GM18508 (cell line): ENCODE results near the gene LMCD1.
A peak's percentile ranks its signal among the peaks of the same experiment; 100 is the strongest.
"Not testable (repeated sequence)": the region's sequence is repeated elsewhere in the genome, so short reads cannot be mapped to it uniquely, and the experiment has no call there.

Experiments
- ATAC-seq: cut with Tn5 transposase; IDR thresholded peaks from one replicate; pipeline ENCODE4 v1.9.1; 2021; ENCODE audit warnings: moderate number of reproducible peaks; ENCODE audit not compliant: insufficient read depth, unreplicated experiment

The LMCD1 gene

DNA sequence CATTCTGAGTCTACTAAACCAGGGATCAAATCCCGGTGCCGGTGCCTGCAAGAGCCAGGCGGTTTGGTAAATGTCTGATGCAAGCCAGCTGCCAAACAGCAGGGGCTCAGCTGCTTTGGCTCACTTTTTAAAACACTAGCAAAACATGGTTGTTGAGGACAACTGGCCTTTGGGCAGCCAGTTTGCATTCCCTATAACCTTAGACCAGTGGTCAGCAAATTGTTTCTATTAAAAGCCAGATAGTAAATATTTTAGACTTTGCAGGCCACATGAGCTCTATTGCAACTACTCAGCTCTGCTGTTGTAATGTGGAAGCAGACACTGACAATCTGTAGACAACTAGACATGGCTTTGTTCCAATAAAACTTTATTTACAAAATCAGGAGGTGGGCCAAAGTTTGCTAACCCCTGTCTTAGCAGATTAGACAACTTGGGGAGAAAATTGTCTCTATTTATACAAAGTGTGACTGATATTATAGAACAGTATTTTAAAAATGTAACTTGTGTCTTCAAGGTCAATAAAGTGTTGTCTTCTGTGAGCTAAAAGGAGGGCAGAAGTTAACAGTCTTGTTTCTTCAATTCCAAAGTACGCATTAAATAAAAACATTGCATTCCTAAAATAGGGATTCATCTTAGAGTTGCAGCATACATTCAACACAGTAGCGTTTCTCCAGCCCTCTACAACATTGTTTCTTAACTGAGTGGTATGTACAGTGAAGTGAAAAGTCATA is 75.4 kb downstream of the LMCD1 start:
- ATAC-seq: no peak

DNA sequence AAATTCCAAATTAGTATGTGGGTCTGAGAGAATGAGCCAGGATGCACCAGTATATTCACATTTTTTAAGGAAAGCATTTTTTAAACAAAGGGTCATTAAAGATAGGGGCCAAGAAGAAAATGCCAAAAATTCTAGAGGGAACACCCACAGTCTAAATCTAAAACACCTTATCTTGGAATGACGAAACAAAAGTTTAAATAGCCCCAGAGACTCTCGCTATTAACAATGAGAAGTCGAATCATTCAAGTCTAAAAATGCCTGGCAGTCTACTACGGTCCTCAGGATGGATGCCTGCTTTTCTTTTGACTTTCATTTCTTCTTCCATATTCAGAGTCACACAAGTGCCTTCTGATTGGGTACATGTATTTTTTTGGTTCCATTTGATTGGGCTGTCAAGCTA is 76.7 kb downstream of the LMCD1 start:
- ATAC-seq: no peak

DNA sequence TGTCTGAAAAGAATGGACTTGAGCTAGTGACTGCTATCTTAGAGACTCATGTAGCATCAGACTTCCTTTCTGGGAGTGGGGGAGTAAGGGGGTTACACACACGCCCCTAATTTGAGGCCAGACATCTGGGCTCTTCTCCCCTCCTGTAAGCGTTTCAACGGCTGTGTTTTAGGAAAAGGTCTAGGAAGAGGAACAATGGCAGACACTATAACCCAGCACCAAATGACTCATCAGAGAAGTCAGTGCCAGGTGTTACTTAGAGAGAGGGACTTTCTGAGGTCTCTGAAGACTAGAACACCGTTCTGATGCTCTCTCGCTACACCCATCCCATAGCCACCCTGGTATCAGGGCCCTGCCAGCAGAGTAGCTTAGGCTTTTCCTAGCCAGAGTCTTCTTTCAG is 77.5 kb downstream of the LMCD1 start:
- peak; percentile 98 for ATAC-seq

DNA sequence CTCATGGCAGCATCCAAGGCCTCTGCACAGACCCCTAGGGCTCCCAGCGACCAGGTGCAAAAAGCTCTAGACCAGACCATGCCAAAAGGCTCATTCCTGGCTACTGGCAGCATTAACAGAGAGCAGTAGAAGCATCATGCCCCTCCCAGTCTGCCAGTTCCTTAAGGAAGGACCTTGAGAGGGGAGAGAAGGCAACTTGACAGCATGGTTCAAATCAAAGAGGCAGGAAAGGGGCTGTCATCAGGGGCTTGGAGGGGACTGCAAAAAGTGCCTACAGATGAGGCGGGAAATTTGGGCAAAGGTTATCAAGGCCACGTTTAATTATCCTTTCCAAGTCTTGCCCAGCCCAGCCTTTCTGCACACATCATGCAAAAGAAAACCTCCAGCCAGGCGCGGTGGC is 78.3 kb downstream of the LMCD1 start:
- no peak for ATAC-seq

DNA sequence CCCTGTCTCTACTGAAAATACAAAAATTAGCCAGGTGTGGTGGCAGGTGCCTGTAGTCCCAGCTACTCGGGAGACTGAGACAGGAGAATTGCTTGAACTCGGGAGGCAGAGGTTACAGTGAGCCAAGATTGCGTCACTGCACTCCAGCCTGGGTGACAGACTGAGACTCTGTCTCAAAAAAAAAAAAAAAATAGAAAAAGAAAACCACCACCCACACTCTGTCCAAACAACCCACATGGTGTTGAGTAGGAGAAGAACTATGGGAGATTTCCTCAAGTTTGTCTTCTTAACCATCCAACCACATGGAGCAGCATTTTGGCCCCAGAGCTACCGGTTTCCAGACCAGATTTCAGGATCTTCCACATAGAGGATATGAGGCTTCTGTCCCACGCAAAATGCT is 78.8 kb downstream of the LMCD1 start:
- not testable (repeated sequence) for ATAC-seq

DNA sequence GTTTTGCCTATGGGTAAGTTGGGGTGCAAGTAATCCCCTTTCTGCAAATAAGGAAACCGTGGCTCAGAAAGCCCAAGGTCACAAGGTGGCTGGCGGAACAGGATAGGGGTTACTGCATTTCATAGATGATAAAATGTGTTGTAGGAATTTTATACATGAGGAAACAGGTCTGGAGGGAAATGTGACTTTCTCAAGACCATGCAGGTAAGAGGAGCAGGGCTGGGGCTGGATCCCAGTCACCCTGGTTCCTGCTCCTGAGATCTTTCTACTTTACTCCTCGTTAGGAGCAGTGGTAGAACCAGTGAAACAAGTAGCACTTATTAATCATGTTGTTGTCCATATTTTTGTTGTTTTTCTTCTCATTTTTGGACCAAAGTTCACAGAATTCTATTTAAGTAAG is 79.8 kb downstream of the LMCD1 start:
- no peak for ATAC-seq

DNA sequence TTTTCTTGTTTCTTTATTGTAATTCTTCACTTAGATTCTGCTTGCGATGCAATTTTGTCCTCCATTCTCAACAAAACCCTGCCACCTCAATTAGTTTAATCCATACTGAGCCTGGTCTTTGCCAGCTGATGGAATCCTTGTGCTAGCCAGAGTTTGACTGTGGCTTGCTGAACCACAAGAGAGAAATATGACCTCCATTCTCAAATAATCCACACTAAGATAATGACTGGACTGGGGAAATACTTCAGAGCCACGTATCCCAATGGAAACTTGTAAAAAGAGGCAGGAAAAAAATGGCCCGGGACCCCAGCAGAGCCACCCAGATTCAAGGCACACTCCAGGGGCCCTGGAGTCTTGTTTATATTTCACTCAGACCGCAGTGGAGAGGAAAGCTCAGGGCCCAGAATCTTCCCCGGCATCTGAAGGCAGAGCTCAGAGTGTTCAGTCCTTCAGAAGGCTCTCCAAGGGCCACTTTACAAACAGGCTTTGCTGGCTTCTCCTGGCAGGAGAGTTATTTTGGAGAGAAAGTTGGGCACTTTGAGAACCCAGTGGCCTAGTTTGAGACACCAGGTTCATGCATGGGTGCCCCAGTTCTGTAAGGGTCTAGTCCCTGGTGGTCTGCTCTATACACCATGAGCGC is 80.3 kb downstream of the LMCD1 start:
- no peak for ATAC-seq

DNA sequence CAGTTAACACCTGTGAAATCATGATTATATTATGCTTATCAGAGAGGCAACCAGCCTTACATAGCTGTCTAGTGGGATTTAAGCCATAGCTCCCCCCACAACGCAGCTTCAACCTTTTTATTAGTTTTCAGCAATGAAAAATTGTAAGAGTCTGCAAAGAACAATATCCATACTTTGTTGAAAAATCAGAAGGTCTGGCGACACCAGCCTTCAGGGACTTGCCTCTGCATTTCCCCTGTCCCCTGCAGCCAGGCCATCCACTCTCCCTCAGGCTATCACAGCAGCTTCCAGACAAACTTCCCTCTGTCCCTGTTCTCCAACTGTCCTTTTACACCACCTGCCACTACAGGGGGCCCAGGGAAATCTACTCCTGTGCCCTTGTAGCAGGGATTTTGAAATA is 83.0 kb downstream of the LMCD1 start:
- no peak for ATAC-seq

DNA sequence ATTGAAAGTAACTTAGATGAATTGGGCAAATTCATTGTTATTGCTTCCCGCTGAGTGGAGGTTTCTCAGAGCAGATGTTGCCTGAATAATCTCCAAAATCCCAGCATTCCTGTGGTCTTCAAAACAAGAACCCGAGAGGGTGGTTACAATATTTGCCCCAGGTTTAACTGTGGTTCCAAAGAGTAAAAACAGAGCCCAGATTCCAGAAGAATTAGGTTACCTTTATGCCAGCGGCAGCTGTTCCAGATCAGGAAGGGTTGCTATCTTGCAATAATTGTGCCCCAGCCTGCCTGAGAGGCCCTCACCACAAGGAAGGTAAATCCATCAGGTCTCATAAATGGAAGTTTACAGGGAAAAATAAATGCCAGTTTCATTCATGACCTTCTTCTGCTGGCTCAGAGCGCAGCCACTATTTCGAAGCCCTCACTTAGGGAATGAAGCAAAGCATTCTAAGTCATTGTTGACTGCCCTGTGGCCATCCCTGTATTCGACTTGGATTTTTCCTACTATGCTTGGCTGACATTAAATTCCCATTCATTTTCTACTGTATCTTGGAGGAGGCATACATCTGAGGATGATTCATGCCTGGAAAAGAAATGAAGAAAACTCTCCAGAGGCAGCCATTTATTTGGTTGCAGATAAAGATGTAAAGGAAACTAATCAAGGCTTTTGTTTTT is 88.4 kb downstream of the LMCD1 start:
- ATAC-seq: no peak

DNA sequence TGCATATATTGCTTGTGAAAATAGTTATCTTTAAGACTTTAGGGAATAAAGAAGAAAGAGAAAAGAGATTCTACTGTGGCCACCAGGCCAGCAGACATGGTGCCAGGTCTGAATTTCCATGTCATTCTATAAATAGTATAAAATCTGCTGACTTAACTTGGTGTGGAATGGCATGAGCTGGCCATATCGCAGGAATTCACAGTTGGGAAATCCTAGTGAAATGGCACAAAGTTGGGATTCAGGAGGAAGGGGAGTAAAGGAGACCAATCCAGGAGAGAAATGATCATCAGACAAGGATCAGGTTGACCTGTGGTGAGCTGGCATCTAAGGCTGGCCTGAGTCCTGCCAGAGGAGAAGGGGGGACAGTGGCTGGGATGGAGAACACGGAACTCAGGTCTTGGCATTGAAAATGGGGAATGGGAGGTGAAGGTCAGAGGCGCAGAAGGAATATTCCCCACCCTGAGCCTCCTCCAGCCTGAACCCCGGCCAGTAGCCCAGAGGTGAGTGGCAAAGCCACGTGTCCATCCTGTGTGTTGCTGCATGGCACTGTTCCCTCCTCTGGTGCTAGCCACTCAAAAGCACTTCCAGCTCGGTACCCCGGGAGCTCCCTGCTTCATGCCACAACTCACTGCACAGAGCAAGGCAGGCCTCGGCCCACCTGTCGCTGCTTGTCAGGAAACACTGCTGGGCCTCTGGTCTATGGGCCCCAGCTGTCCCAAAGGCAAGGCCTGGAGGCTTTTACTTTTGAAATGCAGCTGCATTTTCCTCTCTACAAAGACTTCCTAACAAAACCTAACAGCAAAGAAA is 91.6 kb downstream of the LMCD1 start:
- no peak for ATAC-seq

DNA sequence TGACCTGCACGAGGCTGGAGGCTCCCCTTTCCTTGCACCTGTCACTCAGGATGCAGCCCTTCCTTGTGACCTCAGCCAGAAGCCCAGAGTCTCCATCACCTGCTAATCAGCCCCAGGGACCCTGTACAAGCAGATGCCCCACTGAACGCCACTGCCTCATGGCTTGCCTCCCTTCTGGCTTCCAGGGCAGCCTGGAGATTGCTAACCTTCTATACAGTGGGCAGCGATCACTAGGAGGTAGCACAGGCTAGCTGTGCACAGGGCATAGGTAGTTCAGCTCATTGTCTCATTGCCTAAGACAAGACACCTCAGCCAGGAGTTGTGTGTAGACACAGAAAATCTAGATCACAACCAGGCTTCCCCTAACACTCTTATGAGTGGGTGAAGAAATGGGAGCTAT is 93.6 kb downstream of the LMCD1 start:
- no peak for ATAC-seq

DNA sequence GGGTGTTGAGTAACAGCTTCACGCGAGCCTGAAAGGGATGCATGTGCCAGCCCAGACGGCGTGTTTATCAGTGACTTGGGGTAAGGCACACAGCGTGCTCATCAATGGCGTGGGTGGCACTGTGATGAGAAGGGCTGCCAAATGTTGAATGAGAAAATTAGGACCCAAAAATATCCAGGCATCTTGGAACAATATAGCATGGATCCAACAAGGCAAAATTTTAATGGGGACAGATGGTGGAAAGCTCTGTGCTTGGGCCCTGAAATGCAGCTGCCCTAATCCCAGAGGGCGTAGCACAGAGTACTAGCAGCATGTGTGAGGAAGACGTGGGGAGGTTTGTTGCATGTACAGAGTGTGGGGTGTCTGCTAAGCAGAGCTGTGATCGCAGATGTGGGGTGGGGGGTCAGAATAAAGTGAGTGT is 94.1 kb downstream of the LMCD1 start:
- ATAC-seq: no peak

DNA sequence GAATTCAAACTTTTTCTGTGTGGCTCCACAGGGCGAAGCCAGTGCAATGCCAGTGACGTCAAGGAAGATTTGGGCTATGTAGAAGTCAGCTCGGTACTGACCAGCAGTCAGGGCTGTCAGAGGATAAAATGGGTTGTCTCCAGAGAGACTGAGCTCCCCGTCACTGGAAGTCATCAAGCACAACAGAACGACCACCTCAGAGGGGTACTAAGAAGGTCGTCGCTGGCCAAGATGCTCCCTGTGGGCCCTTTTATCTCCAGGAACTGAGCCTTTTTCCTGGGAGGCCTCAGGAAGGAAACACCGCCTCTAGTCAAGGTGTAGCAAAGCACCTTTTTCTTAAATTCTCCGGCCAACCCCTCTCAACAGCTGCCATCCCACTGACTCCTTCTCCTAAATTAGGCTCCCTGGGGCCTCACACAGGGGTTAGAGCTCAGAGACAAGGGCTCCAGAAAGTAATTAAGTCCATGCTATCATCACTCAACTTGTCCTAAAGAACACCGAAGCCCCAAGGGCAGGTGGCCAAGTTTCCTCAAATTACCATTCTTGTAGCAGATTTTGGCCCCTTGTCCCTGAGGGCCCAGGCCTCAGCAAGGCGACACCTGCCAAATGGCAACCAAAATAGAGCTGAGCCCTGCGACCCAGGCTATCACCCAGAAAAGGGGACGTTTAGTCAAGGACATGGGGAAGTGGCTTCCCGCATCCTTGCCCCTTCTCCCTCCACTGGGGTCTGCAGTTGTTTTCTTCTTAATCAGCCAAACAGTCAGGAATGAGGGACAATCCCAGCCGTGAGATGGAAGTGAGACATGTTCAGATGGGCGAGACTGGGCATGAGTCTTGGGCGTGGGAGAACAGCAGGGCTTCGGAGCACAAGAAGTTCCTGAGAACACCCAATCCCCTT is 94.9 kb downstream of the LMCD1 start:
- ATAC-seq: no peak

DNA sequence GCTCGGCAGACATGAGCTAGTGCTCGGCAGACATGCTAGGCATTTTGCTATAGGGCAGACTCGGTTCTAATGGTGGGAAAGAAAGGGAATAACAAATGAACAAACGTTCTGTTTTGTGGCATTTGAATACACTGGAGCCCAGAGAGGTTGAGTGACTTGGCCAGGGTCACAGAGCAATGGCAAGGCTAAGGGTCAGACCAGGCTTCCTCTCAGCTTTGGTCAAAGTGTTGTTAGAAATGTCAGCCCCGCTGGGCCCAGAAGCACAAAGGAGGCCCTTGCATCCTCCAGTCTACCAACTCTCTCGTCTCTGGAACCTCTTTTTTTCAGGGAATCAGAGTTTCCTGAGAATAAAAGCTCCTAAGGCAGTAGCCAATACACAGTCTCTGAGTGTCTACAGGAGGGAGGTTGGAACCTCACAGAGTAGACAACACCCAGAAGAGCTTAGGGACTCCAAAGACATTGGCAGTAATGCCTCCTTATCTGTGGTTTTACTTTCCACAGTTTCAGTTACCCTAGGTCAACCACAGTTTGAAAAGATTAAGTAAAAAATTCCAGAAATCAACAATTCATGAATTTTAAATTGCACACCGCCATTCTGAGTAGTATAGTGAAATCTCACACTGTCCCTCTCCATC is 95.7 kb downstream of the LMCD1 start:
- no peak for ATAC-seq

DNA sequence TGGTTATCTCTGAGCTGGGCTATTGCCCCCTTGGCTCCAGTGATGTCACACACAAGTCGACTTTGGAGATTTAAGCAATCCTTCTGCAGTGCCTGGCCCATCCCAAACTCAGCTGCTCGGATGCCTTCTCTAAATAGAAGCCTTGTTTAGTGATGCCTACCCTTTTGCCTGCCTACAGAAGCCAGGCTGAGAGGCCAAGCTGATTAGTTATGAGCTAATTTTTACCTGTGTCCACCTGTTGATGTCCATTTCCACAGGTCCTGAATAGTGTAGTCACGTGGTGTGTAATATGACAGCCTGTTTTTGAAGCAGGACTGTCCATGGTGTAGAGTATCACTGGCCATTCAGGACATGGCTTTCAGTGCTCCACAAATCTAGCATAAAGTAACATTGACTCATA is 97.5 kb downstream of the LMCD1 start:
- no peak for ATAC-seq

DNA sequence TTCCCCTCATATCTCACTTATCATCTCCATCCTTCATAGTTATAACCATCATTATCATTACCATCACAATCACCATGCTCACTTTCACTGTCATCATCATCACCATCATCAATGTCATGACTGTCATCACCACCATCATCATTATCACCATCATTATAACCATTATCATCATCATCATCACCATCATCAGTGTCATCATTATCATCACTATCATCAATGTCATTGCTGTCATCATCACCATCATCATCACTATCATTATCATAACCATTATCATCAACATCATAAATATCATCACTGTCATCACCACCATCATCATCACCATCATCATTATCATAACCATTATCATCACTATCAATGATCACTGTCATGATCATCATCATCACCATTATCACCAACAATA is 98.8 kb downstream of the LMCD1 start:
- ATAC-seq: no peak

DNA sequence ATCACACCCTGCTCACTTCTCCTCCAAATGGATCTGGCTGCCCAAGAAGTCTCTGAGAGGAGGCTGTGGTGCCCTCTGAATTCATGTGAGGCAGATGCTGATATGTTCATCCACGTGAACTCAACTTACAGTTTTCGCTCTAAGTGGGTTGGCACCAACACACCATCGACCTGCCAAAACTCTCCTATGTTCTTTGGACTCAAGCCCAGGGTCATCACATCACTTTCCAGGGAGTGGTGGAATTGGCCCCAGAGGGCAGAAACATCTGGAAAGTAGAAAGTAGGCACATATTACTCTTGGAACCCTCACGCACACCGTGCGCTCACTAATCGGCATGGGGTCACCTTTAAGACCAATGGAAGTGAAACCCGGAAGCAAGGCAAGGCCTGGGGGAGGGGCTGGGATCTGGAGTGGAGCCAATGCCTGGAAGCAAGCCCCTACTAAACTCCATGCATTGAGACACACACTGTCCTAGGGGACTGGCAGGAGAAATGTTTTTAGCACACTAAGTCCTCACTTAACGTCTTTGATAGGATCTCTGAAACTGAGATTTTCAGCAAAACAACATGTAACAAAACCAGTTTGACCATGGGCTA is 101.6 kb downstream of the LMCD1 start:
- no peak for ATAC-seq

DNA sequence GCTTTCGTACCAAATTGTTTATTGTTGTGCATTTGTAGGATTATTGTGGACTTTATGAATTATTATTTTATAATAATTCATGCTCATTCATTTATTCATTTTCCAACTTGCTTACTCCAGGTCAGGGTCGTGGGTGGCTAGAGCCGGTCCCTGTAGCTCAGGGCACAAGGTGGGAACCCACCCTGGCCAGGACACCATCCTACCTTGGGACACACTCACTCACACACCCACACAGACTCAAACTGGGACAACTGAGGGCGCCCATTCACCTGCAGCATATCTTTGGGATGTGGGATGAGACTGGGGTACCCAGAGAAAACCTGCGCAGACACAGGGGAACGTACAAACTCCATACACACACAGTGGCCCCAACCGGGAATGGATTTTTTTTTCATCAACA is 102.4 kb downstream of the LMCD1 start:
- ATAC-seq: no peak

DNA sequence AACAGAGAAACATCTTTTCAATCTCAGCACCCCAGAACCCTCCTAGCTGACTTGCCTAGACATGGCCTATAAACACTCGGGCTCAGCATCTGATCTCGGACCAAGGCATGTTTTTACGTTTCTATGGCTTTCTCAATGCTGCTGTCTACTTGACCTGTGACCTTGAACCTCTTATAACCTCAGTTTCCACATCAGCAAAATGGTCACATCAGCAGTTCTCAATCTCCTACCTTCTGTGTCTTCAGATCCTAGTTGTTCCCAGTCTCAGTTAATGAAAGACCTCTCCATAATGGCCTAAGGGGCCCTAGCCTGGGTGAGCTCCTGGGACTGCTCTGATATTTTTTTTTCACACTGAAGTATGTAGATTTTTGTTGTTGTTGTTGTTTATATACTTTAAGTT is 103.4 kb downstream of the LMCD1 start:
- ATAC-seq: no peak
